ENCODE results near the gene TSC22D4.

- TF ChIP-seq CTCF (IDR thresholded peaks at IDR 0.05; ENCODE audit: low read depth, low read length) (peak; percentile 96), MYC (IDR thresholded peaks at IDR 0.05; ENCODE audit: low read depth, low read length) (peak; percentile 9; the same call in 1 of the 2 replicates), POLR2A (IDR thresholded peaks at IDR 0.05; ENCODE audit: extremely low read depth, insufficient read length) (no peak)
These were observed 9.6 kb downstream of the TSC22D4 start for GRCh38 chr7:100469227-100470044.
